Astrocyte of the hippocampus (primary cell): ENCODE measurements around the gene ZNF697.
A peak's percentile ranks its signal among the peaks of the same experiment; 100 is the strongest.
"Not testable (repeated sequence)": the region's sequence is repeated elsewhere in the genome, so short reads cannot be mapped to it uniquely, and the experiment has no call there.

Experiments used
- DNase-seq: peaks from one replicate; pipeline ENCODE4 v3.0.0; 2011; ENCODE audit warnings: low read depth, low spot score

The ZNF697 gene

GRCh38 chr1:119602789-119603188 is 45.3 kb downstream of the ZNF697 start:
- DNase-seq: not testable (repeated sequence)

- no peak for DNase-seq
These were observed 45.9 kb downstream of the ZNF697 start for GRCh38 chr1:119602169-119602568.

- DNase-seq: no peak
These were observed 47.1 kb downstream of the ZNF697 start for GRCh38 chr1:119600976-119601375.

- no peak for DNase-seq
These were observed 47.5 kb downstream of the ZNF697 start for GRCh38 chr1:119600561-119600960.

- no peak for DNase-seq
These were observed 52.5 kb downstream of the ZNF697 start for GRCh38 chr1:119595606-119596005.

GRCh38 chr1:119595168-119595567 is 52.9 kb downstream of the ZNF697 start:
- DNase-seq: no peak

- peak; percentile 51 for DNase-seq
These were observed 53.7 kb downstream of the ZNF697 start for GRCh38 chr1:119594376-119594775.

- no peak for DNase-seq
These were observed 54.3 kb downstream of the ZNF697 start for GRCh38 chr1:119593805-119594204.

- no peak for DNase-seq
These were observed 57.7 kb downstream of the ZNF697 start for GRCh38 chr1:119590393-119590792.

- DNase-seq: no peak
These were observed 59.4 kb downstream of the ZNF697 start for GRCh38 chr1:119588621-119589020.

GRCh38 chr1:119587341-119587740 is 60.7 kb downstream of the ZNF697 start:
- DNase-seq: peak; percentile 29

GRCh38 chr1:119585801-119586200 is 62.3 kb downstream of the ZNF697 start:
- DNase-seq: not testable (repeated sequence)

GRCh38 chr1:119582801-119583200 is 65.3 kb downstream of the ZNF697 start:
- peak; percentile 59 for DNase-seq

- not testable (repeated sequence) for DNase-seq
These were observed 67.0 kb downstream of the ZNF697 start for GRCh38 chr1:119581076-119581475.

- no peak for DNase-seq
These were observed 74.2 kb downstream of the ZNF697 start for GRCh38 chr1:119573886-119574285.

GRCh38 chr1:119569930-119570622 is 78.0 kb downstream of the ZNF697 start:
- DNase-seq: not testable (repeated sequence)
